HL-60/S4 treated with retinoic acid at 250 ng/mL for 4 days and 3 days (cell line): Measurements from ENCODE around the gene TSACC.

ENCODE experiments used
- in situ Hi-C: fragments of 300-500 bp; cut with MboI; formaldehyde crosslinking; loops from 2 replicates; pipeline ENCODE4 v1.7.0; 2022; ENCODE audit warnings: low sequenced_read_pairs

Gene TSACC

DNA sequence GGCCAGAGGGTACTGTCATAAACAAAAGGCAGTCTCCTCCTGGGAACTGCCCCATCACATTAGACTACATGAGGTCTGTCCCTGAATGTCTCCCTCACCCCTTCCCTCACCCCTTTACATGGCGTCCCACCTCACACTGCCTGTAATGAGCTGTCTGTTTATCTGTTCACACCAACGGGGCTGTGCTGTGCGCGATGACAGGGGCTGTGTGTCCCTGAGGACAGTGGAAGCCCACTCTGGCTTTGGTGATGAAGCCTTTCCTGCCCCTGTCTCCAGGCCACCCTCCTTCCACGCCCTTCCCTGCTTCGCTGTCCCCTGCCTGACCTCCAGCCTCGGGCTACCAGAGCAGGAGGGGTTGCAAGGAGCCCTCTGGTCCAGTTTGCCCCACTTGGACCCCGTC lies 53.4 kb downstream of the TSACC start:
- in situ Hi-C loops = no loop called here

DNA sequence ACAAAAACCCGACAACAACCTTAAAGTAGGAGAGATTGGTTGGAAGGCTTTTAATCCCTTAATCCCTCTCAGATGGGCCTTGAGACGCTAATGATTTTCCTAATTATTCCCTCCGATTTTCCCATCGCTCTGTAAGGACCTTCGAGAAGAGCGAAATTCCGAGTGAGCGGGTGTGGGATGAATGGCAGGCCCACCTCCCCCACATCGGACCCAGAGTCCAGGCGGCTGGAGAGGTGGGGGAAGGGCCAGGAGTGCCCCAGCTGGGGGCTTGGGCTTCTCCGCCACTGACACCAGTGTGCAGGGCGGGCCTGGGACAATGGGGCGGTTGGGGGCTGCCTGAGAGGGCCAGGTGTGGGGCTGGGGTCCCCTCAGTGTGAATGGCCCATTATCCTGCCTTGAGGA lies 54.1 kb downstream of the TSACC start:
- in situ Hi-C loops = no loop called here

DNA sequence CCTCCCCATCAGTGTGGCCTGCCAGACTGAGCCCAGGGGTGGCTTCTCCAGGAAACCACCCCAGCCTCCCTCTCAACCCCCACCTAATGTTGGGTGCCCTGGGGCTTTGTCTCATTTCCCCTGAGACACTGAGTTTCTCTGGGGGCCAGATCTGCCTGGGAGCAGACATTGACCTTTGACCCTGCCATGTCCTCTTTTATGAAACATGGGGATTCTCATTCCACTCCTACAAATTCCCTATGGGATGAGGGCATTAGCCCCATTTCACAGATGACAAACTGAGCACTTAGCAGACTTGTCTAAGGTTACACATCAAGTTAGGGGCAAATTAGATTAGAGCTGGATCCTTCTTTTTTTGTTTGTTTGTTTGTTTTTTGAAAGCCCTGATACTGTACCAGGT lies 54.8 kb downstream of the TSACC start:
- in situ Hi-C loops = no loop called here

DNA sequence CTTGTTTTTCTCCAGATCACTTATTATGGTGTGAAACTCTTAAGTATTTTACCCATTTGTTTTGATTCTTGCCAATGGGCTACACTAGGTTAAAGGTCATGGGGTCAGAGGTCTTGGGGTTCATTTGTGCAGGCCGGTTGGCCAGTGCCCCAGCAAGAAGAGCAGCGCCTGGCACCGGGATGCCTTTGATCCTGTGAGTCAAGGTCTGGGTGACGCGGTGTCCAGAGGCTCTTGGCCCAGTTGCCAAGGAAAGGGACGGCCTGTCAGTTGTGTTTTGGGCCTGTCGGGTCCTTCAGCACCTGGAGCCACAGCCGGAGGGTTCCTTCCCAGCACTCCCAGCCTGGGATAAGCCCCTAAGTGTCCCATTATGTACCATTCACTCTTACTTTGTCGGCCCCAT lies 55.8 kb downstream of the TSACC start:
- in situ Hi-C loops = no loop called here

DNA sequence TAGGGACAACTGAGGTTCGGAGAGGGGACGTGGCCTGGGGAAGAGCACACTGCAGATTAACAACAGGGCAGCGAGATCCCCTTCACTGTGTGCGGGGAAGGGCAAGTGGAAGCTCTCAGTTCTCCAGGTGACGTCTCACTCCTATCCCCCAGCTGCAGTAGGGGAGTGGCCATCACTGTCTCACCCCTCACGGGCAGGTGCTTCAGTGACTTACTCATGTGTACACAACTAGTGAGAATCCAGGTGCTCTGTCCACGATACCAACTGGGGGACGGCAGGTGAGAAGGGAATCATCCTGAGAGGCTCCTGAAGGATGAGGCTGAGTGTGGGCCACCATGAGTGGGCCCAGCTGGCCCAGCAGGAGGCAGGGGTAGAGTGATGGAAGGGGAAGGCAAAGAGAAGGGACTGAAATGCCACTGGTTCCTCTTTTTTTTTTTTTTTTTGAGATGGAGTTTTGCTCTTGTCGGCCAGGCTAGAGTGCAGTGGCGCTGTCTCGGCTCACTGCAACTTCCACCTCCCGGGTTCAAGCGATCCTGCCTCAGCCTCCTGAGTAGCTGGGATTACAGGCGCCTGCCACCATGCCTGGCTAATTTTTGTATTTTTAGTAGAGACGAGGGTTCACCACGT lies 56.6 kb downstream of the TSACC start:
- in situ Hi-C loops = no loop called here
